Osteoblast (primary cell): Measurements from ENCODE around the gene ZFAND3. TPM values are rescaled to one million over a fixed set of nuclear protein-coding genes. Genes with fewer than 3 reads are reported as not detected.

ENCODE experiments used
- DNase-seq: peaks from one replicate; pipeline ENCODE4 v3.0.0; 2011; ENCODE audit warnings: low spot score, mixed read lengths; ENCODE audit not compliant: insufficient read length; ENCODE audit errors: missing footprints
- H2AFZ ChIP-seq: 2 replicates; pipeline ENCODE4 v1.6.0; 2011; ENCODE audit warnings: mild to moderate bottlenecking, low read length
- H3K27ac ChIP-seq: 2 replicates; pipeline ENCODE4 v1.5.1; 2011; ENCODE audit warnings: mild to moderate bottlenecking, low read depth, low read length, moderate library complexity
- H3K27me3 ChIP-seq: 2 replicates; pipeline ENCODE4 v1.6.0; 2012; ENCODE audit warnings: mild to moderate bottlenecking, control low read depth, inconsistent platforms, low read length, moderate library complexity; ENCODE audit not compliant: insufficient read depth
- H3K36me3 ChIP-seq: 2 replicates; pipeline ENCODE4 v1.5.1; 2011; ENCODE audit warnings: mild to moderate bottlenecking, low read length, control low read depth, moderate library complexity; ENCODE audit not compliant: insufficient read depth
- H3K4me1 ChIP-seq: 2 replicates; pipeline ENCODE4 v1.5.1; 2011; ENCODE audit warnings: mild to moderate bottlenecking, low read length, control low read depth, moderate library complexity; ENCODE audit not compliant: insufficient read depth
- H3K4me2 ChIP-seq: 2 replicates; pipeline ENCODE4 v1.6.0; 2011; ENCODE audit warnings: mild to moderate bottlenecking, low read length; ENCODE audit not compliant: insufficient read depth
- H3K4me3 ChIP-seq: fragments of 200-600 bp; sonication (generic); 3 replicates; pipeline ENCODE4 v1.5.1; 2012; ENCODE audit warnings: mild to moderate bottlenecking, low read length, inconsistent platforms; ENCODE audit not compliant: insufficient read depth
- H3K79me2 ChIP-seq: 2 replicates; pipeline ENCODE4 v1.6.0; 2012; ENCODE audit warnings: mild to moderate bottlenecking, low read length, control low read depth, inconsistent platforms; ENCODE audit not compliant: insufficient read depth
- H3K9me3 ChIP-seq: 2 replicates; pipeline ENCODE4 v1.5.1; 2011; ENCODE audit warnings: low read depth, low read length, control low read depth
- H4K20me1 ChIP-seq: 2 replicates; pipeline ENCODE4 v1.6.0; 2012; ENCODE audit warnings: mild to moderate bottlenecking, low read length, control low read depth; ENCODE audit not compliant: insufficient read depth
- CTCF ChIP-seq: IDR thresholded peaks from 2 replicates; pipeline ENCODE4 v1.5.1; 2011; ENCODE audit warnings: mild to moderate bottlenecking, low read depth, low read length, moderate library complexity; ENCODE audit errors: extremely low read depth
- total RNA-seq: library from RNA; depleted of rRNA; stranded (reverse); fragments of >200 nt; gene quantifications from 2 replicates; pipeline ENCODE4 v1.2.3, GENCODE V29; 2012

ZFAND3 gene
- total RNA-seq, 1 donor: 27.1 TPM

GRCh38 chr6:38155144-38155543 lies 335.6 kb downstream of the ZFAND3 start:
- no peak overlapping the region for H2AFZ ChIP-seq
- peaks cover 15% of the 10 kb centered on the region for H3K36me3 ChIP-seq
- TF ChIP-seq CTCF: no peak
- H4K20me1 ChIP-seq: peaks cover 19% of the 10 kb centered on the region
- no peaks in the 10 kb centered on the region for H3K9me3 ChIP-seq
- no peak overlapping the region for H3K4me2 ChIP-seq
- peaks cover 7% of the 10 kb centered on the region for H3K79me2 ChIP-seq
- no peak overlapping the region for H3K27ac ChIP-seq
- H3K4me3 ChIP-seq: no peak overlapping the region
- H3K27me3 ChIP-seq: no peaks in the 10 kb centered on the region
- no peaks in the 10 kb centered on the region for H3K4me1 ChIP-seq
- no peak for DNase-seq

- no peaks in the 10 kb centered on the region for H3K9me3 ChIP-seq
- no peak for DNase-seq
- H3K36me3 ChIP-seq: peaks cover 13% of the 10 kb centered on the region
- TF ChIP-seq CTCF: no peak
- no peak overlapping the region for H3K4me3 ChIP-seq
- H3K4me2 ChIP-seq: no peak overlapping the region
- no peak overlapping the region for H2AFZ ChIP-seq
- peaks cover 3% of the 10 kb centered on the region for H3K79me2 ChIP-seq
- no peak overlapping the region for H3K27ac ChIP-seq
- H3K4me1 ChIP-seq: no peaks in the 10 kb centered on the region
- H4K20me1 ChIP-seq: peaks cover 15% of the 10 kb centered on the region
- no peaks in the 10 kb centered on the region for H3K27me3 ChIP-seq
Observed at GRCh38 chr6:38155621-38156204, 336.2 kb downstream of the ZFAND3 start.

- peaks cover 13% of the 10 kb centered on the region for H3K36me3 ChIP-seq
- no peak for DNase-seq
- no peaks in the 10 kb centered on the region for H3K4me1 ChIP-seq
- peaks cover 3% of the 10 kb centered on the region for H3K79me2 ChIP-seq
- H3K27ac ChIP-seq: no peak overlapping the region
- H3K4me2 ChIP-seq: no peak overlapping the region
- H3K9me3 ChIP-seq: no peaks in the 10 kb centered on the region
- H3K4me3 ChIP-seq: no peak overlapping the region
- TF ChIP-seq CTCF: no peak
- peaks cover 10% of the 10 kb centered on the region for H4K20me1 ChIP-seq
- no peak overlapping the region for H2AFZ ChIP-seq
- H3K27me3 ChIP-seq: no peaks in the 10 kb centered on the region
Observed at GRCh38 chr6:38156818-38157565, 337.5 kb downstream of the ZFAND3 start.

GRCh38 chr6:38157905-38158304 lies 338.4 kb downstream of the ZFAND3 start:
- TF ChIP-seq CTCF: no peak
- no peak overlapping the region for H2AFZ ChIP-seq
- H3K79me2 ChIP-seq: peaks cover under 1% of the 10 kb centered on the region
- peaks cover 10% of the 10 kb centered on the region for H4K20me1 ChIP-seq
- H3K4me1 ChIP-seq: no peaks in the 10 kb centered on the region
- no peak overlapping the region for H3K4me3 ChIP-seq
- peaks cover 9% of the 10 kb centered on the region for H3K36me3 ChIP-seq
- no peak overlapping the region for H3K4me2 ChIP-seq
- H3K27me3 ChIP-seq: no peaks in the 10 kb centered on the region
- no peak overlapping the region for H3K27ac ChIP-seq
- DNase-seq: no peak
- no peaks in the 10 kb centered on the region for H3K9me3 ChIP-seq
